H9 (cell line): ENCODE results near the gene MXRA7. TPM values are rescaled to one million over a fixed set of nuclear protein-coding genes. Genes with fewer than 3 reads are reported as not detected.

ENCODE experiments used
- DNase-seq: peaks from one replicate; pipeline ENCODE4 v3.0.0-alpha.2; 2017
- H2AFZ ChIP-seq: one replicate; pipeline ENCODE4 v1.6.1; 2013; ENCODE audit warnings: mild to moderate bottlenecking, low read length, control low read depth, moderate library complexity
- H2AK5ac ChIP-seq: 2 replicates; pipeline ENCODE4 v1.6.1; 2013; ENCODE audit warnings: low read length, control low read depth, mixed read lengths; ENCODE audit not compliant: insufficient read length
- H2BK120ac ChIP-seq: one replicate; pipeline ENCODE4 v1.6.1; 2013; ENCODE audit warnings: low read depth, mild to moderate bottlenecking, low read length, control low read depth, inconsistent platforms; ENCODE audit not compliant: poor library complexity, severe bottlenecking
- H2BK12ac ChIP-seq: 2 replicates; pipeline ENCODE4 v1.6.1; 2013; ENCODE audit warnings: low read length, control low read depth, mixed read lengths, low read depth; ENCODE audit not compliant: insufficient read length
- H2BK15ac ChIP-seq: 2 replicates; pipeline ENCODE4 v1.6.1; 2013; ENCODE audit warnings: low read depth, low read length, control low read depth
- H2BK20ac ChIP-seq: one replicate; pipeline ENCODE4 v1.6.1; 2013; ENCODE audit warnings: low read depth, mild to moderate bottlenecking, low read length, control low read depth, inconsistent platforms; ENCODE audit not compliant: poor library complexity, severe bottlenecking
- H2BK5ac ChIP-seq: 2 replicates; pipeline ENCODE4 v1.6.1; 2013; ENCODE audit warnings: low read length, control low read depth, mixed read lengths; ENCODE audit not compliant: insufficient read length
- H3K14ac ChIP-seq: 2 replicates; pipeline ENCODE4 v1.6.1; 2013; ENCODE audit warnings: low read length, control low read depth; ENCODE audit not compliant: insufficient read depth
- H3K18ac ChIP-seq: 2 replicates; pipeline ENCODE4 v1.6.1; 2013; ENCODE audit warnings: low read depth, mild to moderate bottlenecking, mixed read lengths, low read length, control low read depth; ENCODE audit not compliant: insufficient read length
- H3K23ac ChIP-seq: 2 replicates; pipeline ENCODE4 v1.6.1; 2013; ENCODE audit warnings: low read length, control low read depth, mixed read lengths, low read depth; ENCODE audit not compliant: insufficient read length
- H3K23me2 ChIP-seq: 2 replicates; pipeline ENCODE4 v1.6.1; 2013; ENCODE audit warnings: low read depth, mild to moderate bottlenecking, mixed read lengths, low read length, control low read depth; ENCODE audit not compliant: insufficient read length, poor library complexity, severe bottlenecking
- H3K27ac ChIP-seq: 2 replicates; pipeline ENCODE4 v1.5.1; 2013; ENCODE audit warnings: low read length, control low read depth, mixed read lengths, low read depth; ENCODE audit not compliant: insufficient read length
- H3K27me3 ChIP-seq: 2 replicates; pipeline ENCODE4 v1.6.1; 2013; ENCODE audit warnings: low read length, control low read depth, inconsistent platforms; ENCODE audit not compliant: insufficient read depth
- H3K4ac ChIP-seq: 2 replicates; pipeline ENCODE4 v1.6.1; 2013; ENCODE audit warnings: low read depth, mild to moderate bottlenecking, control low read depth, inconsistent platforms, low read length, moderate library complexity
- H3K4me1 ChIP-seq: 2 replicates; pipeline ENCODE4 v1.6.1; 2013; ENCODE audit warnings: low read length, control low read depth, inconsistent platforms; ENCODE audit not compliant: insufficient read depth
- H3K4me2 ChIP-seq: 2 replicates; pipeline ENCODE4 v1.6.1; 2013; ENCODE audit warnings: low read length, control low read depth, mixed read lengths; ENCODE audit not compliant: insufficient read length, insufficient read depth
- H3K56ac ChIP-seq: 2 replicates; pipeline ENCODE4 v1.6.1; 2013; ENCODE audit warnings: low read depth, mild to moderate bottlenecking, mixed read lengths, low read length, control low read depth; ENCODE audit not compliant: insufficient read length
- H3K79me1 ChIP-seq: 2 replicates; pipeline ENCODE4 v1.6.1; 2013; ENCODE audit warnings: low read depth, mild to moderate bottlenecking, moderate library complexity, low read length, control low read depth, inconsistent platforms; ENCODE audit not compliant: insufficient read depth, poor library complexity, severe bottlenecking
- H3K79me2 ChIP-seq: 2 replicates; pipeline ENCODE4 v1.6.1; 2013; ENCODE audit warnings: low read length, control low read depth, inconsistent platforms; ENCODE audit not compliant: insufficient read depth
- H3K9ac ChIP-seq: 2 replicates; pipeline ENCODE4 v1.6.1; 2013; ENCODE audit warnings: low read length, control low read depth, mixed read lengths; ENCODE audit not compliant: insufficient read length; ENCODE audit errors: extremely low read depth
- H3K9me3 ChIP-seq: one replicate; pipeline ENCODE4 v1.6.1; 2013; ENCODE audit warnings: low read depth, low read length, inconsistent platforms; ENCODE audit not compliant: control insufficient read depth
- H3T11ph ChIP-seq: one replicate; pipeline ENCODE4 v1.6.1; 2013; ENCODE audit warnings: mild to moderate bottlenecking, low read length, control low read depth, inconsistent platforms
- H4K20me1 ChIP-seq: one replicate; pipeline ENCODE4 v1.6.1; 2013; ENCODE audit not compliant: control insufficient read depth, insufficient read length, insufficient read depth
- H4K5ac ChIP-seq: 2 replicates; pipeline ENCODE4 v1.6.1; 2013; ENCODE audit warnings: low read depth, mild to moderate bottlenecking, mixed read lengths, low read length, control low read depth; ENCODE audit not compliant: insufficient read length
- H4K8ac ChIP-seq: replicated peaks from 2 replicates; pipeline ENCODE4 v1.6.1; 2013; ENCODE audit warnings: low read length, control low read depth, mixed read lengths, low read depth; ENCODE audit not compliant: insufficient read length
- H4K91ac ChIP-seq: 2 replicates; pipeline ENCODE4 v1.6.1; 2013; ENCODE audit warnings: low read depth, mild to moderate bottlenecking, moderate library complexity, mixed read lengths, low read length, control low read depth; ENCODE audit not compliant: insufficient read length
- H3K27ac Mint-ChIP-seq, 3 experiments: 2 replicates in 2 of 3; 3 replicates in 1 of 3; pipeline ENCODE4 v1.8.0; 2020 to 2021; ENCODE audit warnings: mixed read lengths in 3 of 3, mild to moderate bottlenecking in 1 of 3, moderate library complexity in 1 of 3
- H3K27me3 Mint-ChIP-seq: 2 replicates; pipeline ENCODE4 v1.8.0; 2021; ENCODE audit warnings: low read depth, mild to moderate bottlenecking, moderate library complexity, mixed read lengths
- H3K36me3 Mint-ChIP-seq, 3 experiments: 2 replicates in 2 of 3; 3 replicates in 1 of 3; pipeline ENCODE4 v1.8.0; 2020 to 2021; ENCODE audit warnings: low read depth in 3 of 3, mixed read lengths in 3 of 3; ENCODE audit not compliant: insufficient read depth in 1 of 3
- H3K4me1 Mint-ChIP-seq, 2 experiments: 2 replicates each; pipeline ENCODE4 v1.8.0; 2020; ENCODE audit warnings: mixed read lengths in 2 of 2
- H3K4me3 Mint-ChIP-seq, 2 experiments: 2 replicates in 1 of 2; 3 replicates in 1 of 2; pipeline ENCODE4 v1.8.0; 2020 to 2021; ENCODE audit warnings: mild to moderate bottlenecking in 2 of 2, mixed read lengths in 2 of 2, moderate library complexity in 1 of 2
- H3K9me3 Mint-ChIP-seq, 2 experiments: 2 replicates in 1 of 2; 3 replicates in 1 of 2; pipeline ENCODE4 v1.8.0; 2020; ENCODE audit warnings: mild to moderate bottlenecking in 2 of 2, mixed read lengths in 2 of 2, moderate library complexity in 1 of 2
- CTCF ChIP-seq: fragments of 200-600 bp; sonication (generic); conservative IDR thresholded peaks from 3 replicates; pipeline ENCODE4 v1.8.0; 2021; ENCODE audit warnings: antibody characterized with exemption, mild to moderate bottlenecking
- WGBS: extraction: QIAGEN DNeasy Blood & Tissue Kit; methylation state at CpG from one replicate; pipeline ENCODE4 v1.1.7; 2013; ENCODE audit warnings: missing lambda C conversion rate, low lambda C conversion rate, mixed read lengths; ENCODE audit not compliant: insufficient read length; ENCODE audit errors: extremely low coverage; 5-methylcytosine and 5-hydroxymethylcytosine counted together
- total RNA-seq: library from RNA; stranded (reverse); gene quantifications from 2 replicates; pipeline ENCODE4 v1.2.1, GENCODE V29; 2021

The MXRA7 gene
- total RNA-seq, 1 experiment from 2014 or later: 28.2 TPM

GRCh38 chr17:76635039-76635438, 75.7 kb downstream of the MXRA7 start:
- no peak overlapping the region for H3K18ac ChIP-seq
- no peak overlapping the region for H2BK5ac ChIP-seq
- H3K36me3 Mint-ChIP-seq: no peaks in the 10 kb centered on the region
- no peaks in the 10 kb centered on the region for H3K27me3 ChIP-seq
- no peak overlapping the region for H3K4me3 Mint-ChIP-seq
- no peaks in the 10 kb centered on the region for H3K9me3 Mint-ChIP-seq
- no peak overlapping the region for H2BK20ac ChIP-seq
- H4K91ac ChIP-seq: no peak overlapping the region
- H3K4ac ChIP-seq: no peak overlapping the region
- H4K20me1 ChIP-seq: no peaks in the 10 kb centered on the region
- WGBS: no CpG with 5 or more reads among the region's 5 CpGs
- no peak overlapping the region for H4K8ac ChIP-seq
- TF ChIP-seq CTCF: no peak
- no peaks in the 10 kb centered on the region for H3K23me2 ChIP-seq
- no peaks in the 10 kb centered on the region; the same call in 1 of the 2 replicates for H3K27me3 Mint-ChIP-seq
- H2BK120ac ChIP-seq: no peak overlapping the region
- H3K79me2 ChIP-seq: no peaks in the 10 kb centered on the region
- no peak overlapping the region for H3K4me2 ChIP-seq
- H3K14ac ChIP-seq: no peak overlapping the region
- H2BK15ac ChIP-seq: no peak overlapping the region
- no peak overlapping the region for H3K27ac Mint-ChIP-seq
- no peak overlapping the region for H3K27ac ChIP-seq
- no peak overlapping the region for H3T11ph ChIP-seq
- no peaks in the 10 kb centered on the region for H3K9me3 ChIP-seq
- H2BK12ac ChIP-seq: no peak overlapping the region
- no peak overlapping the region for H3K23ac ChIP-seq
- H3K9ac ChIP-seq: no peak overlapping the region
- peaks cover 19 to 31% of the 10 kb centered on the region in 2 experiments for H3K4me1 Mint-ChIP-seq
- H3K4me1 ChIP-seq: peaks cover under 1% of the 10 kb centered on the region; the same call in 1 of the 2 replicates
- no peak overlapping the region for H3K56ac ChIP-seq
- H2AK5ac ChIP-seq: no peak overlapping the region
- no peak overlapping the region for H2AFZ ChIP-seq
- no peaks in the 10 kb centered on the region for H3K79me1 ChIP-seq
- H4K5ac ChIP-seq: no peak overlapping the region
- DNase-seq: no peak
